AG04449 (cell line): ENCODE data around the gene SMIM5.

Experiments used
- CTCF ChIA-PET: fragments of 350-600 bp; formaldehyde crosslinking; extraction: SDS; loops from one replicate; lab custom pipeline; 2021; ENCODE audit warnings: antibody characterized with exemption; lab: Yijun Ruan, JAX
- POLR2A ChIA-PET: fragments of 400-600, 350-600 bp; formaldehyde crosslinking; extraction: SDS; loops from one replicate; lab custom pipeline; 2020; ENCODE audit warnings: antibody characterized with exemption, inconsistent platforms; lab: Yijun Ruan, JAX
- DNase-seq: peaks from one replicate; pipeline ENCODE4 v3.0.0-alpha.2; 2010; ENCODE audit warnings: low read depth, low spot score
- H3K4me3 ChIP-seq: 2 replicates; pipeline ENCODE4 v1.5.1; 2011; ENCODE audit warnings: low read depth, mild to moderate bottlenecking, control low read depth, low read length
- TF ChIP-seq, protein P1 (sequence below): IDR thresholded peaks from one replicate; pipeline ENCODE4 v1.5.1; 2011; ENCODE audit warnings: mild to moderate bottlenecking, moderate library complexity, low read length, control low read depth, inconsistent platforms; ENCODE audit not compliant: insufficient read depth; ENCODE audit errors: missing control alignments

SMIM5 gene

DNA sequence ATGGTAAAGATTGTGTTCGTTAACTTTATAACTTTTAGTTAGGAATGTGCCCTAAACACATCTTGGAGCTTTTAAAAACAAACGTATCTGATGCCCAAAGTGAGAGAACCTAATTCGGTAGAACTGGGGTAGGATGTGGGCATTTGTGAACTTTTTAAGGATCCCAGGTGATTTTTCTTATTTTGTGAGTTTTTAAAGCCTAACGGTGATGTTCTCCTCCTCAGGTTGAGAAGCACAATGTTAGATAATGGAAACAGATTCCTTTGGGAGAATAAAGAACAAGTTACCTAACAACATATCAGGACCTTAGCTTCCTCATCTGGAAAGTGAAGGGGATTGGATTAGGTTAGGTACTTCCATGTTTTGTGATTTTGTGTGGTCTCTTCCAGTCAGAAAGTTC lies 34.6 kb downstream of the SMIM5 start:
- ChIA-PET POLR2A (interaction anchor here (0.9 kb wide), 1 partner anchor 16 kb away, joined by 3 read pairs; no protein-coding TSS in a partner anchor), CTCF (interaction anchor here (1.2 to 4.8 kb wide), 8 partner anchors 10 to 86 kb away, joined by 3 to 87 read pairs (median 10); partner anchors contain the start of gene SMIM5)
- peak overlapping the region; percentile 100 for H3K4me3 ChIP-seq
- DNase-seq = no peak
- TF ChIP-seq, protein P1, sequence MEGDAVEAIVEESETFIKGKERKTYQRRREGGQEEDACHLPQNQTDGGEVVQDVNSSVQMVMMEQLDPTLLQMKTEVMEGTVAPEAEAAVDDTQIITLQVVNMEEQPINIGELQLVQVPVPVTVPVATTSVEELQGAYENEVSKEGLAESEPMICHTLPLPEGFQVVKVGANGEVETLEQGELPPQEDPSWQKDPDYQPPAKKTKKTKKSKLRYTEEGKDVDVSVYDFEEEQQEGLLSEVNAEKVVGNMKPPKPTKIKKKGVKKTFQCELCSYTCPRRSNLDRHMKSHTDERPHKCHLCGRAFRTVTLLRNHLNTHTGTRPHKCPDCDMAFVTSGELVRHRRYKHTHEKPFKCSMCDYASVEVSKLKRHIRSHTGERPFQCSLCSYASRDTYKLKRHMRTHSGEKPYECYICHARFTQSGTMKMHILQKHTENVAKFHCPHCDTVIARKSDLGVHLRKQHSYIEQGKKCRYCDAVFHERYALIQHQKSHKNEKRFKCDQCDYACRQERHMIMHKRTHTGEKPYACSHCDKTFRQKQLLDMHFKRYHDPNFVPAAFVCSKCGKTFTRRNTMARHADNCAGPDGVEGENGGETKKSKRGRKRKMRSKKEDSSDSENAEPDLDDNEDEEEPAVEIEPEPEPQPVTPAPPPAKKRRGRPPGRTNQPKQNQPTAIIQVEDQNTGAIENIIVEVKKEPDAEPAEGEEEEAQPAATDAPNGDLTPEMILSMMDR = no peak

DNA sequence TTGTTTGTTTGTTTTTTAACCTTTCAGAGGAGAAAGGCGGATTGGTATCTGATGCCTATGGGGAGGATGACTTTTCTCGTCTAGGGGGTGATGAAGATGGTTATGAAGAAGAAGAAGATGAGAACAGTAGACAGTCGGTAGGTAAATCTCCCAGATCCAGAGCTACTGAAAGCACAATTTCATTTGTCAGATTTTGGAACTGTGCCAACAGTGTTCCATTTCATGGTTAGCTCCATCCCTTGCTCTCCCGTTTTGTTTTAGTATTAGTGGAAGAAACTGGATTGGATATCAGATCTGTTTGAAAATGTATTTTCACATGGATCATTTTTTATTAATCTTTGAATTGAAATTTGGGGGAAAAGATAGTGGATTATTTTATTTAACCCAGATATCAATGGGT lies 35.3 kb downstream of the SMIM5 start:
- DNase-seq = no peak
- peak overlapping the region; percentile 100 for H3K4me3 ChIP-seq
- TF ChIP-seq, protein P1 = no peak
- ChIA-PET POLR2A (interaction anchor here (0.9 kb wide), 1 partner anchor 25 kb away, joined by 4 read pairs; no protein-coding TSS in a partner anchor), CTCF (interaction anchor here (0.5 to 4.8 kb wide), 4 partner anchors 24 to 85 kb away, joined by 3 to 87 read pairs (median 38); partner anchors contain the start of gene SMIM5)

DNA sequence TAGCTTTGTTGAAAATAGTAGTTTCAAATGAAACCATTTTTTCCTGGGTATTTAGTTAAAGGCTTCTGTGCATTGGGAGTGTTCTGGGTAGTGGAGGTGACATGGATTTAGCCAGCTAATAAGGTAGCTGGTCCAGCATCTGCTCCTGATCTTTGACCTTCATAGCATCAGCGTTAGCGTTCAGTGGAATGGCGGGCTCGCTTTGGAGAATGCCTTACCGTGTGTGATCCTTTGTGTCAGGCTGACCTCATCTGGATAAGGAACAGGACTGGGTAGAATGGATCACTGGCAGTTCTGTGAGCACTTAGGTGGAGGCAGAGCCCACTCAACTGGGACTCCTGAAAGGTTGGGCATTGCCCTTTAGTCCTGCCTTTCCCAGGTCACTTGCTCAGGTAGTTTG lies 37.6 kb downstream of the SMIM5 start:
- TF ChIP-seq, protein P1 = no peak
- ChIA-PET CTCF (interaction anchor here (0.7 to 7.4 kb wide), 8 partner anchors 15 to 247 kb away, joined by 3 to 121 read pairs (median 4); partner anchors contain the start of gene SMIM5), POLR2A (no interaction called here)
- no peak overlapping the region for H3K4me3 ChIP-seq
- no peak for DNase-seq

DNA sequence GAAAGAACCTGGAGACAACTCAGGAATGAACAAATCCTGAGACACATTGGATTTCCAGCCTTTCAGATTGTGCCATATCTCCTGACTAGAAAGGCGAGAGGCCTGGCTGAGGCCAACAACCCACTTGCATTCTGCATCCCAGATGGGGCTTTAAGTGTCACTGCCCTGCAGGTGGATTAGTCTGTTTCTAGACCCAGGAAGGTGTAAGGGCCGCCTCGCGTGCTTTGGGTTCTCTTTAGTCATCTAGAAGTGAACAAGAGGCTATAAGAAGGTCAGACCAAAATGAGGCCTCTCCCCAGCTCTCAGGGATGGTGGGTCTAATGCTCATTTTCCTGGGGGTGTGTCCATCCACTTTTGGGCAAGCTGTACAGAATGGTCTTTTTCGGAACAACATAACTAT lies 38.8 kb downstream of the SMIM5 start:
- TF ChIP-seq, protein P1 = no peak
- POLR2A ChIA-PET = no interaction called here

DNA sequence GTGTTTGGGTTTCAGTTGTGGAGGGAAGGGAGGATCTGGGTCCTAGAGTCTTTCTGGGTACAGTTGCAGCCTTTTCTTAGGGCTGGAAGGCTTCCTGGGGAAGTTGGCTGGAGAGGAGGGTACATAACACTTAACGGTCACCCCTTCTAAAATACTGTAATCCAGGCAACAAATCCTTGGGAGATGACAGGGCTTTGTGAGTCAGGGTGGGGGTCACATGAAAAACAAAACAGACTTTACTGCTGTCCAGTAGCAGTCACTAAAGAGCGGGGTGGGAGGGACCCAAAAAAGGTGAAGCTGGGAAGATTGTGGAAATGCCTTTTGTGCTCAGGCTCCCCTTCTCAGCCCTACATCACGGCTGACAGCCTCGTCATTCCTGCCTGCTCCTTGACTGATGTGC lies 40.3 kb downstream of the SMIM5 start:
- TF ChIP-seq, protein P1 = no peak
- POLR2A ChIA-PET = interaction anchor here (0.8 kb wide), 1 partner anchor 72 kb away, joined by 3 read pairs; no protein-coding TSS in a partner anchor
- no peak overlapping the region for H3K4me3 ChIP-seq
- DNase-seq = no peak
- CTCF ChIA-PET = interaction anchor here (1.0 to 7.4 kb wide), 12 partner anchors 12 to 82 kb away, joined by 3 to 121 read pairs (median 10); partner anchors contain the start of gene SMIM5

More for the DNA sequence above, 38.8 kb downstream of the SMIM5 start:
- DNase-seq = no peak
- H3K4me3 ChIP-seq = no peak overlapping the region
- CTCF ChIA-PET = interaction anchor here (0.8 to 7.4 kb wide), 12 partner anchors 14 to 53 kb away, joined by 3 to 121 read pairs (median 6); partner anchors contain the start of gene SMIM5

DNA sequence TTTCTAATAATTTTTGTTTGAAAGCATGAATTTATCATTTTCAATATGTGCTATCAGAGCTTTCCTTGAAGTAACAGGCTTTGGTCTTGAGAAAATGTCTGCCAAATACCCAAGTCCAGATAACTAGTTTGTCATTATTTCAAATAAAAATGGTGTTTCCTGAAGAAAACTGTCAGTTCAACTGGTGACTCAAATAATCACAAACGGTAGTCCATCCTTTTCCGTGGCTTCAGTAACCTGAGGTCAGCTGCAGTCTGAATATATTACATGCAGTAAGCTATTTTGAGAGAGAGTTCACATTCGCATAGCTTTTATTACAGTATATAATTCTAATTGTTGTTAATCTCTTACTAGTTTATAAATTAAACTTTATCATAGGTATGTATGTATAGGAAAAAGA lies 43.2 kb downstream of the SMIM5 start:
- POLR2A ChIA-PET = interaction anchor here (1.0 to 1.6 kb wide), 2 partner anchors 10 to 17 kb away, joined by 3 read pairs; partner anchors contain the start of gene RECQL5
- DNase-seq = no peak
- TF ChIP-seq, protein P1 = no peak
- CTCF ChIA-PET = interaction anchor here (1.2 to 7.4 kb wide), 5 partner anchors 9 to 43 kb away, joined by 3 to 121 read pairs (median 6); partner anchors contain the start of genes RECQL5, SAP30BP and SMIM5
- no peak overlapping the region for H3K4me3 ChIP-seq
